GM20431 (cell line): ENCODE measurements around the gene SH3BP2.

Experiments used
- in situ Hi-C: fragments of 300-500 bp; cut with MseI, MboI; formaldehyde crosslinking; loops from one replicate; pipeline ENCODE4 v1.15.0; 2020; ENCODE audit warnings: low sequenced_read_pairs; ENCODE audit not compliant: unreplicated experiment

SH3BP2 gene

DNA sequence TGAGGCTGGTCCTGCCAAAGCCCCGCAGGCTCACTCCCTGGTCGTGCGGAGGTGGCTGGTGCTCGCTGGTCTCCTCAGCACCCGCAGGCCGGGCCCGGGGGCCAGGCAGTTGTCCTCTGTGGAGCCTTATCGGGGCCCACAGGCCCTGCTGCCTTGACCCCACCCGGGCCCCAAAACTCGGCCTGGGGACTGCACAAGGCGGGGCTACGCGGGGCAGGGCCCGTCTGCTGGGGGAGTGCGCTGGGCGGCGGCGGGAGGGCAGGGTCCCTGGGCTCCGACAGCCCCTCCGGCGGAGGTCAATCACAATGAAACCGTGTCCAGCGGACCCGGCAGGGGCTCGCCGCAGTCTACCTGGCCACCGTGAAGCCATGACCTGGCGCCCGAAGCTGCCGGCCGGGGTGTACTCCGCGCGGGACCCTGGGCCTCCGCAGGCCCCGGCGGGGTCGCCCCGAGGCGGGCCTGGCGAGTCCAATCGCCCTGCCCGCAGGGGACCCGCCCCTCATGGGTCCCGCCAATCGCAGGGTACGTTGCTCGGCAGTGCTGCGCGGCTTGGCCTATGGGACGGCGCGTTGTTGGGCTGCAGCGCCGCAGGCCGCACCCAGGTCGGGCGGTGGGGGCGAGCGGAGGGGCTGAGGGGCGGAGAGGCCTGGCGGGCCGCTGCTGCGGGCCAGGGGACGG, 50.5 kb downstream of the SH3BP2 start, which contains the start of gene ADD1:
Gene ADD1, plus strand, starts transcription at position 582 of the 678 bp plus-strand sequence. CDS start 32,072 bp downstream, outside the sequence.
- in situ Hi-C loops: no loop called here

DNA sequence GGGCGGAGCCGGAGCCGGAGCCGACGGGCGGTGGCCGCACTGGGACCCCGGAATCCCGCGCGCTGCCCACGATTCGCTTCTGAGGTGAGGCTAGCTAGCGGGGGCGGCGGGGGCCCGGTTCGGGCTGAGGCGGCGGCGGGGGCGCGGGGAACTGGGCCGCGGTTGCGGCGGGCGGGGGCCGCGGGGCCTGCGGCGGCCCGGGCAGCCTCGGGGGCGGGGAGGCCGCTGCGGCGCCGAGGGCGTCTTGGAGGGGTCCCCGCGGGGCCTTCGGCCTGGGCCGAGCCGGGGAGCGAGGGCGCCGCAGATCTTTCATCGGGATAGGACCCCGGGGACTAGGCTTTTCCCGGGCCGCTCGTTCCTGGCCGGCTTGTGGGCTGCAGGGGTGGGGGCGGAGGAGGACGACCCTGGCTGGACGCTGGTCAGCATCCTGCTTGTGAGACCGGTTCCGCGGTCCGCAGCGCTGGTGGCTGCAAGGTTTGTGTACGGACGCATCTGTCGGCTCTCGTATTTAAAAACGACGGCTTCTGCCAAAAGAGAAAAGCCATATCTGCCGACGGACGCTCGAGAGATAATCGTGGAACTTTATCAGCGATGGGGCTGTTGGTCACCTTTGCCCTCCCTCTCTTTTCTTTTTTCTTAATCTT, 51.2 kb downstream of the SH3BP2 start:
- in situ Hi-C loops: no loop called here

DNA sequence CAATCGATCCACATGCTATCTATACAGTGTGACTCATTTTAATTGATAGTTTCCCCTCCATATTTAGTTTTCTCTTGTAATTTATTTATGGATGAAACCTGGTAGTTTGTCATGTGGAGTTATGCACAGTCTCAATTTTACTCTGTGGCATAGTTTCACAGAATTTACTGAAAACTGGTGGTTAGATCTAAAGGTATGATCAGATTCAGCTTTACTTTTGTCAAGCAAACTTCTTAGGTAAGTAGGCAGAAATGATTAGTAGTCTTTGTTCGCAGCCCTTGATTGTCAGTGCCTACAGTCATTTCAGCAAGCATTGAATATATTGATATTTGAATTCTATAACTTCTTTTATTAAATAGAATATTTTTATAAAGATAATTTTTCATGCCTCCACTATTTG, 53.3 kb downstream of the SH3BP2 start:
- in situ Hi-C loops: no loop called here

DNA sequence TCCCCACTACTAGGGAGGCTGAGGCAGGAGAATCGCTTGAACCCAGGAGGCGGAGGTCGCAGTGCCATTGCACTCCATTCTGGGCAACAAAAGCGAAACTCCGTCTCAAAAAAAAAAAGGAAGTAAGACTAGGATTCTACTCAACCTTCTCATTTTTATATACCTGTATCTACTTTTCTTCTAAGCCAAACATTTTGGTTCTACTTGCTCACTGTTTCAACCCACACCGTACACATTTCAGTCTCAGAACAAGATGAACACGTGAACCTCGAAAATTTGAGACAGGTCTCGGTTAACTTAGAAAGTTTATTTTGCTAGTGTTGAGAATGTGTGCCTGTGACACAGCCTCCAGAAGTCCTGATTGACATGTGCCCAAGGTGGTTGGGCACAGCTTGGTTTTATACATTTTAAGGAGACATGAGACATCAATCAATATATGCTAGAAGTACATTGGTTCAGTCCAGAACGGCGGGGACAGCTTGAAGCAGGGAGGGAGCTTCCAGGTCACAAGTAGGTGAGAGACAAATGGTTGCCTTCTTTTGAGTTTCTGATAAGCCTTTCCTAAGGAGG, 54.5 kb downstream of the SH3BP2 start:
- in situ Hi-C loops: no loop called here

DNA sequence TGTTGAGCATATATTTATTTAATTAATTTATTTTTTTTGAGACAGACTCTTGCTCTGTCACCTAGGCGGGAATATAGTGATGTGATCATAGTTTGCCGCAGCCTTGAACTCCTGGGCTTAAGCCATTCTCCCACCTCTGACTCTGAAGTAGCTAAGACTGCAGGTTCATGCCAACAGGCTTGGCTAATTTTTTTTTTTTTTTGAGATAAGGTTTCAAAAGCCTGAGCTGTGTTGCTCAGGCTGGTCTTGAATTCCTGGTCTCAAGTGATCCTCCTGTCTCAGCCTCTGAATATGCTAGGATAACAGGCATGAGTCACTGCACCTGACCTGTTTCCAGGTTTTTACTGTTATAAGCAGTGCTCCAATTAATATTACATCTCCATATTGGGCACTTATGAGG, 55.6 kb downstream of the SH3BP2 start:
- in situ Hi-C loops: no loop called here

DNA sequence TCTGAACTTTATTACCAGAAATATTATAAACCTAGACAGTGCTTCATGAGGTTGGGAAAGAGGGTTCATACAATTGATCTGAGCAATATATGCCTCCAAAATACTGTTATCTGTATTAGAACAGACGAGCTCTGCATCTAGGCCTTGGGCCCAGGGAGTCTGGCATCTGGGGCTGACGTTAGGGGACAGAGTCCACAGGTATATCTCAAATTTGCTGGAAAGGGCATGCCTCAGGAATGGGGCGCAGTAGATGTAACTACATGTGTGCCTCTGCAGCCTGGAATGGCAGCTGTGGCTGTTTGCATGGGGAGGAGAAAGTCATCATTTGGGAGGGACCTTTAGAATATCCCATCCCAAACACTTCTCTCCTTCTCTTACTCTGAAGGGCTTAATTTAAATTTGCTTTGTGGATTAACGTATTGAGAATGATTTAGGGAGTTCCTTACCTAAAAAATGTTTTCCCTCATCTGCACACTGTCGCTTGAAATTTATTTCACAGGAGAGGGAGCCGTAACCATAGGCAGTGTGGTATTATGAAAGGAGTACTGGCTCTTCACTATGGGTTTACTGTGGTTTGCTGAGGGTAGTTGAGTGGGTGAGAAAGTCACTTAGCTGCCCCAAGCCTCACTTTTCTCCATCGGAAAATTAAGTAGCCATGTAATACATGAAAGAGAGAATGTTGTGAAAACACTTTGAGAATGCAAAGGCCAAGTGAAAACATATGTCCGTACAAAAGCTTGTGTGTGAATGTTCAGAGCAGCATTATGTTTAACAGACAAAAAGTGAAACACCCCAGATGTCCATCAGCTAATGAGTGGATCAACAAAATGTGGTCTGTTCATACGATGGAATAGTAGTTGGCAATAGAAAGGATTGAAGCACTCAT, 56.6 kb downstream of the SH3BP2 start:
- in situ Hi-C loops: no loop called here

DNA sequence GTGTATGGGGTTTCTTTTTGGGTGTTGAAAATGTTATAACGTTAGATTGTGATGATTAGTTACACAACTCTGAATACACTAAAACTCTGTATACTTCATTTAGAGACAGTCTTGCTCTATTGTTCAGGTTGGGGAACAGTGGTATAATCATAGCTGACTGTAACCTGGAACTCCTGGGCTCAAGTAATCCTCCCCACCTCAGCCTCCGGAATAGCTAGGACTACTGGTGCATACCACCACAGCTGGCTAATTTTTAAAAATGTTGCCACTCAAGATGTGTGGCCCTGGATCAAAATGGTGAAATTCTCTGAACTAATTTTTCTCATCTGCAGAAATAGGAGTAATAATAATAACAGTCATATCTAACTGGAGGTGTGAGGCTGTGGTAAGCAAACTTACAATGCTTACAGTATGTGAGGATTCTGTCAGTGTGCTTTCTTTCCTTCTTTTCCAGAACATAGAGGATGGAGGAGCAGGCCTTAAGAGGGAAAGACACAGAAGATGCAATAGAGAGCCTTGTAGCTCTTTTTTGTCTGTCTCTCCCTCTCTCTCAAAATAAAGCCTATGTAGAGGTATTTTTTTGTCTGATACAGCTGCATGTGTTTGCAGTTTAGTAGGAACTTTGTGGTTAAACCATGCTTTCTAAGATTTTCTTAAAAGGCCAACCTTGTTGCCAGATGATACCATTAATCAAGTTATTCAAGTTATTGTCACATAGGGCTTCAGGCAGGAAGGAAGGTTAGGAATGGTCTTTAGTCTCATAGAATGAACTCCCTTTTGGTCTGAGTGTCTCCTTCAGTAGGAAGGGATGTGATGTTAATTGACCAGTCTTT, 58.3 kb downstream of the SH3BP2 start:
- in situ Hi-C loops: no loop called here

DNA sequence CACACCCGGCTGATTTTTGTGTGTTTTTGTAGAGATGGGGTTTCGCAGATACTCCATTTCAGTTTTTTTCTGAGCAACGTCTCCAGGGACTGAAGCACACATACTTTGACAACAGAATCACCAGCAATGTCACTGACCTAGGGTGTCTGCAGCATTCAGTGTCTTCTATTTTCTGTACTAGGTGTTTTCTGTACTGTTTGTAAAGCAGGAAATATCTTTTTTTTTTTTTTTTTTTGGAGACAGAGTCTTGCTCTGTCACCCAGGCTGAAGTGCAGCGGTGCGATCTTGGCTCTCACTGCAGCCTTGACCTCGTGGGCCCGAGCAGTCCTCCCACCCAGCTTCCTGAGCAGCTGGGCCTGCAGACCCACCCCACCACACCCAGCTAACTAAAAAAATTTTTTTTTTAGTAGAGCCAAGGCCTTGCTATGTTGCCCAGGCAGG, 59.6 kb downstream of the SH3BP2 start:
- in situ Hi-C loops: no loop called here

DNA sequence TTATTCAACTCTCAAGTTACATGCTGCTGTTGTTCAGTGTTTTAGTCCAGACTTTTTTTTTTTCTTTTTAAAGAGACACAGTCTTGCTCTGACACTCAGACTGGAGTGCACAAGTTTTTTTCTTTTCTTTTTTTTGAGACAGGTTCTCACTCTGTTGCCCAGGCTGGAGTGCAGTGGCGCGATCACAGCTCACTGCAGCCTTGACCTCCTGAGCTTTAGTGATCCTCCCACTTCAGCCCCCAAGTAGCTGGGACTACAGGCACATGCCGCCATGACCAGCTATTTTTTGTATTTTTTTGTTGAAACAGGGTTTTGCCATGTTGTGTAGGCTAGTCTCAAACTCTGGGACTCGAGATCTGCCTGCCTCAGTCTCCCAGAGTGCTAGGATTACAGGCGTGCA, 62.7 kb downstream of the SH3BP2 start:
- in situ Hi-C loops: no loop called here

DNA sequence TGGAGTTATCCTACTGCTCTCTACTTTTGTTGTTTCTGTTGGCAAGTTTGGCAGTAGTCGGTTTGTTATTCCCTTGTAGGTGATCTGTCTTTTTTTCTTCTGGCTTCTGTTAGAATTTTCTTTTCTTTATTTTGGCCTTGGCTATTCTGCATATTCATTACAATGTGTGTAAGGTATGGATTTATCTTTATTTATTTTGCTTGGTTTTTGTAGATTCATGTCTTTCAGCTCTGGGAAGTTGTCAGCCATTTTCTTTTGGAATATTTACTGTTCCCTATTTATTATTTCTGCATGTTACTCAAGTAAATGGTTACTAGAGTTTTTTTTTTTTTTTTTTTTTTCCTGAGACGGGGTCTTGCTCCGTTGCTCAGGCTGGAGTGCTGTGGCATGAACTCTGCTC, 63.4 kb downstream of the SH3BP2 start:
- in situ Hi-C loops: no loop called here

DNA sequence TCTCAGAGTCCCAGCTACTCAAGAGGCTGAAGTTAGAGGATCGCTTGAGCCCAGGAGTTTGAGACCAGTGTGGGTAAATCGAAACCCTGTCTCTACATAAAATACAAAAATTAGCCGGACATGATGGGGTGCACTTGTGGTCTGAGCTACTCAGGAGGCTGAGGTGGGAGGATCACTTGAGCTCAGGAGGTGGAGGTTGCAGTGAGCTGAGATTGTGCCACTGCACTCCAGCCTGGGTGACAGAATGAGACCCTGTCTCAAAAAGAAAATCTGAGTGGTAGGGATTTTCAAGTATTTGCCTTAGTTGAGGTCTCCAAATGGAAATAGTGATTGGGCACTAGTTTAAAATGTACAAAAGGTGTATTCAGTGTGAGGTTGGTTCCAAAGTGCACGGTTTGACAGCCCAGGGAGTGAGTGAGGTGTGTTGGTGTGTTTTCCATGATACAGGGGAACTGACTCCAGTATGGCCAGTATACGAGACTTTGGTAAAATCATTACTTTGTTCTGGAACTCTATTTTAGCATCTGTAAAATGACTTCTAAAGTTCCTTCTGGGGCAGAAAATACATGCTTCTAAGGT, 64.6 kb downstream of the SH3BP2 start:
- in situ Hi-C loops: no loop called here

DNA sequence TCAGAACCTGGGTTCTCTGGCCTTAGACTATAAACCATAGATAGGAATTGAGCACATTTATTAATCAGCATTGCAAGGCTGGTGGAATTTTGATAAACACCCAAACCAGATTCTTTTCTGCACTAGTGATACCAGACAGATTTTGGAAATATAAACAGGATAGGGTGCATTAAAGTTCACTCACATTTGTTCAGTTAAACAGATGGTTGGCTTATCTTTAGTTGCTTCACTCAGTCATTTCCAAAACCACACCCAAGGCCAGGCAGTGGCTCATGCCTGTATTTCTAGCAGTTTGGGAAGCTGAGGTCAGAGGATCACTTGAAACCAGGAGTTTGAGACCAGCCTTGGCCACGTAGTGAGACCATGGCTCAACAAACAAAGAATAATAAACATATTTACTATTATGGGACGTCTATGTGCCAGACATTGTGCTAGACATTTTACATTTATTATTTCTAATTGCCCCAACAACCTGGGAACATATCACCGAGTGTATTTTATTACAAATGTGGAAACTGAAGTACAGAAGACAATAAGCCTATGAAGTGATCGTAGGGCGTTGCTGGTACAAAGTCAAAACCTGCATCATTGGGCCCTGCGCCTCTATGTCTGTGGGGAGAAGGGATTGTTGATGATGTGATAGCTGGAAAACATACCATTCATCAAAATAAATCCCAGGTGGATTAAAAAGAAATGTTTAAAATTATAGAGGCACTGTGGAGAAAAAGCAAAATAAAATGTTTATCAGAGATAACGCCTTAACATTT, 65.7 kb downstream of the SH3BP2 start:
- in situ Hi-C loops: no loop called here

DNA sequence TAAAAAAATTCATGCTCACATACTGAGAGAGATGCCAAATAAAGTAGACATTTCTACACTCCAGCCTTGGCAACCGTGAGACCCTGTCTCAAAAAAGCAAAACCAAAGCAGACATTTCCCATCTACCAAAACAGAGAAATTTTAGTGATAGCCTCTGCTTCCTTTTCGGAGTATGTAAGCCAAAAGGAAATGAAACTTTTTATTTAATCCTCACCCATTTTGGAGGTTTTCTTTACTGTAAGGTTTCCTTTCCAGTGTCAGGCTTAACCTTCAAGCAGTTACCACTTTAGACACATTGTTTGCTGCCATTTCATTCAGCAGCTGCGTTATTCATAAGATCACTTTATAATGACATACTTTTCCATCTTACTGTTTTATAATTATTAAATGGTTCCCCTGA, 66.6 kb downstream of the SH3BP2 start:
- in situ Hi-C loops: no loop called here

DNA sequence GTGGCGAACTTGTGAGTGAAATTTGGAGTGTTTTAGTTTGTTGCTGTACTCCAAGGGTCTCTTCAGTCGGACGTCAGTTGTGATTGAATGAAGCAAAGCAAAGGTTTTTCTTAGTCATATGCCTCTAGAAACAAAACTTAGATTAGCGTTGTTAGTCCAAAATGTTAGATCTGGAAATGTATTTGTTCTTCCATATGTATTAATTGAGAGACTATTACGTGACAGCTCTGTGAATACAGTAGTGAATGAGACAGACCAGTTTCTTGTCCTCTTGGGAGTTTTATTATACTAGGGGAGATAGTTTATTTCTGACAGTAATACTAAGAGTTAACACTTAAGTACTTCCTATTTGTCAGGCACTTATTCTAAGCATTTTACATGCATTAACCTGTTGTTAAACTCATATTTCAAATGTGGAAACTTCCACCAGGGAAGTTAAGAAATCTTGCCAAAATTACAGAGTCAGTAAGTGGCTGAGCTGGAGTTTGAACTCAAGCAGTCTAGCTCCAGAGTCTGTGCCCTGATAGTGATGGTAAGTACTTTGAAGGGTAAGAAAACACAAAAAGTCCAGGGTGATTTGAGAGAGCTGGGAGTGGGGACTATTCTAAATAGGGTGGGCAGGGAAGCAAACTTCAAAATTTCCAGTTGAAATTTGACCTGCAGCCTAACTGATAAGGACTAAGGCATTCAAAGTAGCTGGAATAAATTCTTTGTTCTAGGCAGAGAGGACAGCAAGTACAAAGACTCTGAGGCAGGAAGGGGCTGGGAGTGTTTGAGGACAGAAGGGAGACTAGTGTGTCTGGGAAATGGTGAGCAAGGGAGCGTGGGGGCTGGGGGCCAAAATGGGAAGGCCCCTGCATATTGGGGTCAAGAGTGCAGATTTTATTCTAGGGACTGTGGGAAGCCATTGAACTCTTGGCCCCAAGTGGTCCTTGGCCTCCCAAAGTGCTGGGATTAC, 67.8 kb downstream of the SH3BP2 start:
- in situ Hi-C loops: no loop called here

DNA sequence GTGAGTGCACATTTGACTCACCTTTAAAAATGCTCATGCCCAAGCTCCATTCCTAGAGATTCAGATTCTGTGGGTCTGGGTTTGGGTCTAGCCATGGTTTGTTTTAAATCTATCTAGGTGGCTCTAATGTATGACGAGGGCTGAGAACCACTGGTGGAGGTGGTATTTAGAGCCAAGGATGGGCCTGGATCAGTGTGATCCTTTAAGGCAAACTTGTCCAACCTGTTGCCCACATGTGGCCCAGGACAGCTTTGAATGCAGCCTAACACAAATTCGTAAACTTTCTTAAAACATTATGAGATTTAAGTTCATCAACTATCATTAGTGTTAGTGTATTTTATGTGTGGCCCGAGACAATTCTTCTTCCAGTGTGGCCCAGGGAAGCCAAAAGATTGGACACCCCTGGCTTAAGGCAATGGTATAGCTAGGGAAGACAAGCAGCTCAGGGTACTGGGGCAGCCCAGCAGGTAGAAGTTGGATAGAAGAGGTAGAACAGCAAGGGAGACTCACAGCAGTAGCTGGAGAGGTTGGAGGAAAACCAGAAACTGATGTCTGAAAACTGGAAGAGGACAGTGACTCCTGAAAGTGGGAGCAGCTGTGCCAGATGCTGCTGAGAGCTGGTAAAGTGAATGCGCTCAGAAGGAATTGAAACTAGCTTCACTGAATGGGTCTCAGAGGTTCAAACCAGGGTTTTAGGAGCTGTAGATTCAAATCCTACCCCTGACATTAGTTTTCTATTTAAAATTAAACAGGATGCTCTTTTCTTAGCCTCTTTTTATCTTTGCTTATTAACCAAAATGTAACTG, 68.9 kb downstream of the SH3BP2 start:
- in situ Hi-C loops: no loop called here

DNA sequence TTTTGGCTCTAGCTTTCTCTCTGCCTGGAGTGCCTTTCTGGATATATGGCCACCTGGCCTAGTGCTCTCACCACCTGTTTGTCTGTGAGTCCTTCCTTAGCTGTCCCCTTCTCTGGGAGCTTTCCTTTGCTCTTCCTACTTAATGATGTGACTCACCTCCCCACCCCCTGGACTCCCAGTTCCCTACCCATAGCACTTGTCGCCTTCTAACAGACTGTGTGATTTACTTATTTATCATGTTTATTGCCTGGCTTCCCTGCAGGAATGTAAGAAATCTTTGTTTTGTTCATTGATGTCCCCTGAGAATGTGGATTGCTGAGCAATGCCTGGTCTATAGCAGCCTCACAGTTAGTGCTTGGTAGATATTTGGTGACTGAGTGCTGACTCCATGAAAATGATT, 69.6 kb downstream of the SH3BP2 start:
- in situ Hi-C loops: no loop called here

DNA sequence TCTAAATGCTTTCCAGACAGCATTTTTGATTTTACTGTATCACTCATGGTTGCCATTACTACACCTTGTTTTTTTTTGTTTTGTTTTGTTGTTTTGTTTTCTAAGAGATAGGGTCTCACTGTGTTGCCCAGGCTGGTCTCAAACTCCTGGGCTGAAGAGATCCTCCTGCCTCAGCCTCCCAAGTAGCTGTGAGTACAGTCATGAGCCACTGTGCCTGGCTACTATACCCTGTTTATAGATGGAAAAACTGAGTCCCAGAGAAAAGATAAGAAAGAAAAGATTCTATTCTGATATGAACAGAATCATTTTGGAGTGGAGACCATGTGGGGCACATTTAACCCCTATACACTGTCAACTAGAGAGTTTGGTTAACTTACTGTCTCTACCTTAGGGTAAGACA, 70.8 kb downstream of the SH3BP2 start:
- in situ Hi-C loops: no loop called here
